GM12878 (cell line): ENCODE results near the gene LRRTM1. TPM values are rescaled to one million over a fixed set of nuclear protein-coding genes. Genes with fewer than 3 reads are reported as not detected.

Experiments used
- ATAC-seq: fragments of 200-7000 bp; cut with Tn5 transposase; 3 replicates; pipeline ENCODE4 v1.9.1; 2020; ENCODE audit warnings: mild to moderate bottlenecking, moderate library complexity
- BruUV-seq: library from RNA; stranded (reverse); fragments of 400-500 nt; replicated peaks from 2 replicates; lab custom pipeline; 2021; lab: Mats Ljungman, UMichigan
- CTCF ChIA-PET: fragments of 300-600 bp; sonication (Branson Sonifier 250); formaldehyde crosslinking; extraction: SDS; loops from one replicate; lab custom pipeline; 2021; ENCODE audit warnings: inconsistent platforms; lab: Yijun Ruan, JAX
- POLR2A ChIA-PET: fragments of 350-600 bp; formaldehyde crosslinking; extraction: SDS; loops from one replicate; lab custom pipeline; 2021; ENCODE audit warnings: inconsistent platforms; lab: Charles Lee
- RAD21 ChIA-PET: fragments of 300-600 bp; sonication (Branson Sonifier 250); formaldehyde crosslinking; loops from one replicate; lab custom pipeline; 2023; ENCODE audit warnings: antibody characterized with exemption; ENCODE audit not compliant: unreplicated experiment; lab: Charles Lee
- SMC1A ChIA-PET: fragments of 300-600 bp; sonication (Branson Sonifier 250); formaldehyde crosslinking; loops from one replicate; lab custom pipeline; 2023; ENCODE audit not compliant: unreplicated experiment, uncharacterized antibody; lab: Charles Lee
- DNase-seq: peaks from one replicate; pipeline ENCODE4 v3.0.0-alpha.2; 2011; ENCODE audit warnings: low read depth, low spot score
- FAIRE-seq: peaks from 3 replicates; lab custom pipeline; 2011; peaks lifted over from hg19 to GRCh38; lab: Jason Lieb, UNC
- H2AFZ ChIP-seq: 2 replicates; pipeline ENCODE4 v1.6.0; 2011; ENCODE audit warnings: low read depth, low read length, control low read depth; ENCODE audit not compliant: control insufficient read depth
- H3K27ac ChIP-seq: 2 replicates; pipeline ENCODE4 v1.5.1; 2011; ENCODE audit warnings: control low read depth; ENCODE audit not compliant: control insufficient read depth, insufficient read depth
- H3K27me3 ChIP-seq, 2 experiments: replicated peaks in 1 of 2; 2 replicates each; pipeline versions ENCODE4 v1.6.0 to v1.6.1; 2011; ENCODE audit warnings: low read length in 1 of 2; ENCODE audit not compliant: control insufficient read depth in 2 of 2, insufficient read depth in 2 of 2
- H3K36me3 ChIP-seq, 2 experiments: 2 replicates each; pipeline ENCODE4 v1.5.1; 2011; ENCODE audit warnings: low read length in 1 of 2; ENCODE audit not compliant: control insufficient read depth in 2 of 2, insufficient read depth in 2 of 2
- H3K4me1 ChIP-seq: 2 replicates; pipeline ENCODE4 v1.6.1; 2011; ENCODE audit warnings: mild to moderate bottlenecking, low read length, moderate library complexity, mixed read lengths; ENCODE audit not compliant: control insufficient read depth, insufficient read depth
- H3K4me2 ChIP-seq: 2 replicates; pipeline ENCODE4 v1.6.0; 2011; ENCODE audit warnings: control low read depth; ENCODE audit not compliant: control insufficient read depth, insufficient read depth
- H3K4me3 ChIP-seq: fragments of 200-600 bp; sonication (generic); 2 replicates; pipeline ENCODE4 v1.5.1; 2016
- H3K79me2 ChIP-seq: 2 replicates; pipeline ENCODE4 v1.6.0; 2011; ENCODE audit warnings: low read length; ENCODE audit not compliant: control insufficient read depth, insufficient read depth
- H3K9ac ChIP-seq: 2 replicates; pipeline ENCODE4 v1.8.0; 2011; ENCODE audit warnings: low read length, control low read depth, mixed read lengths; ENCODE audit not compliant: control insufficient read depth, insufficient read depth
- H3K9me3 ChIP-seq: replicated peaks from 3 replicates; pipeline ENCODE4 v1.5.1; 2011; ENCODE audit warnings: mild to moderate bottlenecking, low read length; ENCODE audit not compliant: control insufficient read depth, insufficient read depth
- H4K20me1 ChIP-seq: 2 replicates; pipeline ENCODE4 v1.6.0; 2011; ENCODE audit not compliant: control insufficient read depth, insufficient read depth
- CHD2 ChIP-seq: IDR thresholded peaks from 2 replicates; pipeline ENCODE4 v1.6.1; 2011; ENCODE audit warnings: low read depth, low read length, improper control_type of control experiment, borderline replicate concordance
- KLF5 ChIP-seq: fragments of 450-650 bp; IDR thresholded peaks from 2 replicates; pipeline ENCODE4 v1.6.1; 2014; ENCODE audit warnings: mild to moderate bottlenecking; ENCODE audit not compliant: partially characterized antibody
- LARP7 ChIP-seq: fragments of 450-650 bp; IDR thresholded peaks from 2 replicates; pipeline ENCODE4 v1.6.1; 2017; ENCODE audit warnings: mild to moderate bottlenecking
- MTA2 ChIP-seq: fragments of 450-650 bp; IDR thresholded peaks from 2 replicates; pipeline ENCODE4 v1.6.1; 2016; ENCODE audit warnings: low read depth, mild to moderate bottlenecking, moderate library complexity
- MYB ChIP-seq: fragments of 150-350 bp; IDR thresholded peaks from 2 replicates; pipeline ENCODE4 v1.6.1; 2014; ENCODE audit warnings: mild to moderate bottlenecking, low read depth, low read length, borderline replicate concordance
- NBN ChIP-seq: fragments of 450-650 bp; IDR thresholded peaks from 2 replicates; pipeline ENCODE4 v1.6.1; 2016
- NFXL1 ChIP-seq: fragments of 450-650 bp; IDR thresholded peaks from 2 replicates; pipeline ENCODE4 v1.6.1; 2017; ENCODE audit warnings: antibody characterized with exemption, mild to moderate bottlenecking, borderline replicate concordance
- NR2F1 ChIP-seq: fragments of 450-650 bp; conservative IDR thresholded peaks from 2 replicates; pipeline ENCODE4 v1.6.1; 2017; ENCODE audit warnings: mild to moderate bottlenecking
- PML ChIP-seq: IDR thresholded peaks from 2 replicates; pipeline ENCODE4 v1.6.1; 2012; ENCODE audit warnings: low read length, inconsistent platforms
- POLR2AphosphoS5 ChIP-seq: IDR thresholded peaks from 2 replicates; pipeline ENCODE4 v1.6.1; 2011; ENCODE audit warnings: mild to moderate bottlenecking, low read length, inconsistent platforms
- RCOR1 ChIP-seq: conservative IDR thresholded peaks from 2 replicates; pipeline ENCODE4 v1.6.1; 2012; ENCODE audit warnings: low read depth, low read length, improper control_type of control experiment
- SIN3A ChIP-seq: IDR thresholded peaks from 2 replicates; pipeline ENCODE4 v1.6.1; 2012; ENCODE audit warnings: low read depth, low read length, improper control_type of control experiment
- SP1 ChIP-seq: IDR thresholded peaks from one replicate; pipeline ENCODE4 v1.6.1; 2011; ENCODE audit warnings: low read depth, low read length
- ZNF217 ChIP-seq: fragments of 450-650 bp; IDR thresholded peaks from 2 replicates; pipeline ENCODE4 v1.6.1; 2017; ENCODE audit warnings: antibody characterized with exemption, mild to moderate bottlenecking
- WGBS: methylation state at CpG from one replicate; pipeline ENCODE4 v1.1.6; 2016; ENCODE audit warnings: low lambda C conversion rate; ENCODE audit not compliant: insufficient replicate concordance, insufficient coverage; ENCODE audit errors: missing lambda C conversion rate; 5-methylcytosine and 5-hydroxymethylcytosine counted together
- in situ Hi-C: fragments of 300-500 bp; cut with MboI; formaldehyde crosslinking; loops from 9 replicates; pipeline ENCODE4 v1.14.3; 2018; ENCODE audit warnings: mixed read lengths
- intact Hi-C: fragments of 100-400 bp; cut with micrococcal nuclease; formaldehyde crosslinking; loops from one replicate; pipeline ENCODE4 v1.14.2; 2022; ENCODE audit not compliant: unreplicated experiment
- polyA plus RNA-seq, 11 experiments: library from polyadenylated mRNA; depleted of rRNA in 4 of 11; unstranded in 6 of 11; stranded (reverse) in 5 of 11; fragments of >200 nt; fragmentation: Nextera tagmentation in 4 of 11; fragmentation: Illumina TruSeq in 1 of 11; extraction: Ambion mirVana in 4 of 11; extraction: Trizol in 1 of 11; gene quantifications; 1 replicate in 1 of 11; 2 replicates in 10 of 11; pipeline versions ENCODE4 v1.2.1 to v1.2.3, GENCODE V29; 2011 to 2016; ENCODE audit warnings: inconsistent platforms in 2 of 11, missing spikeins in 2 of 11, low read depth in 1 of 11
- total RNA-seq, 4 experiments: library from RNA; depleted of rRNA in 3 of 4; stranded (reverse); fragments of >200 nt in 3 of 4; fragmentation: Illumina TruSeq in 1 of 4; extraction: Trizol in 1 of 4; gene quantifications; 2 replicates each; pipeline versions ENCODE4 v1.2.1 to v1.2.3, GENCODE V29; 2013 to 2021

Gene LRRTM1
- total and polyA plus RNA-seq, 10 of the 15 experiments (the other 5 are each of a cell fraction or from before 2014, with no cell fraction given) = not detected

DNA sequence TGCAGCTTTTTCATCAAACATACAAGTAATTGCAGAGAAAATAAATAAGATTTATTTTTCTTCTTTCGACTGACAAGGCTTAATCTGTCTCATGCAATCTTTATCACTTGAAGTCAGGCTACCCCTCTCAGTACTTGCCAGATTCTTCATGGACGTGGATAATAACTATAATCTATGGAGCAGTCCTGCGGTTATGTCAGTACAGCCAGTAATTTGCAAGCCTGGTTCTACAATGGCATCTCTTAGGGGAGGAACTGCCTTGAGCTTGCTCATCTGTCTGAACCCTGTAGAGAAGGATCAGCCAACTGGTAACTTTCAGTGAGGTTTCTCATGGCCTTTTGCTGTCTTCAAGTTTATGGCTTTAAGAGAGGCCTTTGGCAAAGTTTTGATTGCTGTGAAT lies 35.5 kb upstream of the LRRTM1 start:
- ChIA-PET RAD21 (interaction anchor here (0.8 kb wide), 1 partner anchor 10 kb away, joined by 3 read pairs; no protein-coding TSS in a partner anchor), CTCF (interaction anchor here (1.3 to 3.9 kb wide), 5 partner anchors 8 to 179 kb away, joined by 3 to 16 read pairs (median 3); no protein-coding TSS in a partner anchor), SMC1A (interaction anchor here (1.1 to 2.7 kb wide), 6 partner anchors 11 to 159 kb away, joined by 3 to 7 read pairs (median 5); no protein-coding TSS in a partner anchor), POLR2A (no interaction called here)
- no peak for FAIRE-seq
- no peaks in the 10 kb centered on the region for H3K9me3 ChIP-seq
- no peaks in the 10 kb centered on the region for H3K4me1 ChIP-seq
- H3K9ac ChIP-seq = no peak overlapping the region
- H3K4me3 ChIP-seq = no peak overlapping the region
- H3K36me3 ChIP-seq = no peaks in the 10 kb centered on the region
- H3K27me3 ChIP-seq = no peaks in the 10 kb centered on the region
- H4K20me1 ChIP-seq = no peaks in the 10 kb centered on the region
- no peaks in the 10 kb centered on the region for H3K79me2 ChIP-seq
- DNase-seq = no peak
- BruUV-seq = no TSS peak
- in situ Hi-C loops = no loop called here
- ATAC-seq = no peak
- H3K4me2 ChIP-seq = no peak overlapping the region
- intact Hi-C loops = no loop called here
- TF ChIP-seq KLF5 = no peak
- no peak for TF ChIP-seq SIN3A
- TF ChIP-seq SP1 = no peak
- no peak for TF ChIP-seq MYB
- TF ChIP-seq CHD2 = no peak
- TF ChIP-seq NBN = no peak
- no peak for TF ChIP-seq MTA2
- no peak for TF ChIP-seq PML
- no peak for TF ChIP-seq RCOR1
- no peak overlapping the region for H2AFZ ChIP-seq
- H3K27ac ChIP-seq = no peak overlapping the region
- WGBS = 38% methylated on average over 3 of the region's 3 CpGs

DNA sequence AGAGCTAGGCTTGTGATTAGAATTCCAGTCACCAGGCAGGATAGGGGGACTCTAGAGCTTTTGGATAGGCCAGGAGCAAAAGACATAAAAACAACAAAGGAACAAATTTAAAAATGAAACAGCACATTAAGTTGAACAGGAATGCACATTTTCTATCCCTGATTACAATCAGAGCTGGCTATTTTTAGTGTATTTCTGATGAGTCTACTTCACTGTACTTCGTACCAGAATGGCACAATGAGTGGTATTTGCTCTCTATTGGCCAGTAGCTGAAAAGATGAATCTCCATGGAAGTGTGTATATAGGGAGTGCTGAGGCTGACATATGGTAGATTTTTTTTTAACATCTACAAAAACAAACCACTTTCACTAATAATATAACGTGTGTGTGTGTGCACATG lies 34.2 kb upstream of the LRRTM1 start:
- TF ChIP-seq NFXL1 (no peak), LARP7 (no peak), NR2F1 (no peak), POLR2AphosphoS5 (no peak), ZNF217 (no peak)
- TF ChIP-seq, all 136 proteins: peak for 0
- CTCF ChIA-PET = interaction anchor here (1.6 to 3.9 kb wide), 2 partner anchors 10 to 11 kb away, joined by 6 to 16 read pairs; no protein-coding TSS in a partner anchor
- Histone ChIP-seq H3K9me3 (no peaks in the 10 kb centered on the region), H3K36me3 (no peaks in the 10 kb centered on the region), H3K4me1 (no peaks in the 10 kb centered on the region), H3K4me2 (no peak overlapping the region), H2AFZ (no peak overlapping the region), H3K79me2 (no peaks in the 10 kb centered on the region), H3K9ac (no peak overlapping the region), H3K27ac (no peak overlapping the region), H3K27me3 (no peaks in the 10 kb centered on the region), H3K4me3 (no peak overlapping the region), H4K20me1 (no peaks in the 10 kb centered on the region)
- FAIRE-seq = no peak
- BruUV-seq = no TSS peak
- WGBS = 4% methylated on average over 2 of the region's 2 CpGs
- in situ Hi-C loops (no loop called here), intact Hi-C loops (no loop called here)
- POLR2A ChIA-PET = no interaction called here
- no peak for DNase-seq
- RAD21 ChIA-PET = interaction anchor here (1.2 kb wide), 1 partner anchor 13 kb away, joined by 3 read pairs; no protein-coding TSS in a partner anchor
- no peak for ATAC-seq
- SMC1A ChIA-PET = interaction anchor here (1.0 to 2.7 kb wide), 6 partner anchors 10 to 114 kb away, joined by 3 to 7 read pairs (median 5); no protein-coding TSS in a partner anchor
